GM19452 (cell line): ENCODE results near the gene OGFOD3.
"Not testable (repeated sequence)": the region's sequence is repeated elsewhere in the genome, so short reads cannot be mapped to it uniquely, and the experiment has no call there.

Experiments
- ATAC-seq: cut with Tn5 transposase; IDR thresholded peaks from one replicate; pipeline ENCODE4 v1.9.1; 2021; ENCODE audit not compliant: unreplicated experiment

The OGFOD3 gene

DNA sequence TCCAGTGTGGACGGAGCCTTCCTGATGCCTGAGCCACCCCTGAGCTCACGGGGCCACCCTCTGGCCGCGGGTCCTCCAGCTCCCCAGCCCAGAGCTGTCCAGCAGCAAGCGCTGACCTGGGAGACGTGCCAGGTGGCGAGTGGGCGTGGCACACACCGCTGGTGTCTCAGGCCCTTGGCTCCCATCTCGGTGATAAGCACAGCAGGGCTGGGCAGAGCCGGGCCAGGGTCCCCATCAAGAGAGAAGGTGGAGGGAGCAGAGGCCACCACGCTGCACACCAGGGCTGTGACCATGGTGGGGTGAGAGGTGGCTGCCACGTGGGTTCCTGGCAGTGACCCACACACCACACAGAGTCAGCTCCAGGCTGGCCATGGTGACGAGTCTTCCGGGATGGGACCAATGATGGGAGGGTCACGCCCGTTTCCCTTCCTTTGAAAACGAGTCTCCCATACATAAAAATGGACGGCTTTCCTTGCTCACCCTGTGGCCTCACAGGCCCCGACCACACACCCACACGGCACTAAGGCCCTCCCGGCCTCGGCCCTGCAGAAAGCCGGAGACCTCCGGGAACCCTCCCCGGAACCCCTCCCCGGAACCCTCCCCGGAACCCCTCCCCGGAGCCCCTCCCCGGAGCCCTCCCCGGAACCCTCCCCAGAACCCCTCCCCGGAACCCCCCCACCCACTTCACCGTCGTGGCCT lies 30.0 kb downstream of the OGFOD3 start:
- no peak for ATAC-seq

DNA sequence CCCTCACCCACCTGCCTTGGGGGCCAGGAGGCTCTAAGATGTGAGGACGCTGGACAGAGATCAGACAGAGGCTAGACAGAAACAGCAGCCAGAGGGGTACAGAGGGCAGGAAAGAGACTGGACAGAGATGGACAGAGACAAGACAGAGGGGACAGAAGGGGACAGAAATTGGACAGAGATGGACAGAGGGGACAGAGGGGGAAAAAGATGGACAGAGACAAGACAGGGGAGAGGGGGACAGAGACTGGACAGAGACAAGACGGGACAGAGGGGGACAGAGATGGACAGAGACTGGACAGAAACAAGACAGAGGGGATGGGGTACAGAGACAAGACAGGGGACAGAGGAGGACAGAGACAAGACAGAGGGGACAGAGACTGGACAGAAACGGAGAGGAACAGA lies 30.7 kb downstream of the OGFOD3 start:
- no peak for ATAC-seq

DNA sequence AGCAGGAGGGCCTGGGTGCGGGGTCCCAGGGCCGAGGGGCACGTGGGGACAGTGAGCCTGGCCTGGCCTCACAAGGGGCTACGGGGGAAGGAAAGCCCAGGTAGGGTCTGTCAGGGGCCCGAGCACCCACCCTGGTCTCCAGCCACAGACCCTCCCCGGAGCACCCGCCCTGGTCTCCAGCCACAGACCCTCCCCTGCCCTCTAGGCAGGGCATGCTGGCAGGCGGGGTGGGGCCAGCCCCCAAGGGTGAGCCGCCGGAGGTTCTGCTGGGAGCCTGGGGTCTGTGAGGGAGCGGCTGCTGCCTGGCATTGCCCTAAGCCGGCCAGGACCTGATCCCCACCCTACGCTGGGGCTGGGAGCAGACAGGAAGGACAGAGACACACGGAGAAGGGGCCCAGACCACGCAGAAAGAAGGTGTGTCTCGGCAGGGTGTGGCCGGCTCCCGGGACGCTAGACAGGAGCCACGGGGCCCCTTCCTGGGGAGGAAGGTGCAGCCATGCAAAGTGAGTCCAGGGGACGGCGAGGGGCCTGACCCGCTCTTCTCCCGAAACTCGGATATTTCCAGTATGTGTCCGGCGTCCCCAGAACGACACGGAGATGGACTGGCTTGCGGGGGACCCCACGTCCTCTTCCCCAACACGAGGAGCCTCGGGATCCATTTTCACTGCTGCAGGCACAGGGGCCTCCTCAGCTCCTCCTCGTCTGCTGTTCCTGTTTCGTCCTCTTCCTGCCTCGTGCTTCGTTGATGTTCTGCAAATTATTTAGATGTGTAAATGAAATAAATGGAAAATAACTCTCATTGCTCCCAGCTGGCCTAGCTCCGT lies 31.3 kb downstream of the OGFOD3 start:
- ATAC-seq: no peak

DNA sequence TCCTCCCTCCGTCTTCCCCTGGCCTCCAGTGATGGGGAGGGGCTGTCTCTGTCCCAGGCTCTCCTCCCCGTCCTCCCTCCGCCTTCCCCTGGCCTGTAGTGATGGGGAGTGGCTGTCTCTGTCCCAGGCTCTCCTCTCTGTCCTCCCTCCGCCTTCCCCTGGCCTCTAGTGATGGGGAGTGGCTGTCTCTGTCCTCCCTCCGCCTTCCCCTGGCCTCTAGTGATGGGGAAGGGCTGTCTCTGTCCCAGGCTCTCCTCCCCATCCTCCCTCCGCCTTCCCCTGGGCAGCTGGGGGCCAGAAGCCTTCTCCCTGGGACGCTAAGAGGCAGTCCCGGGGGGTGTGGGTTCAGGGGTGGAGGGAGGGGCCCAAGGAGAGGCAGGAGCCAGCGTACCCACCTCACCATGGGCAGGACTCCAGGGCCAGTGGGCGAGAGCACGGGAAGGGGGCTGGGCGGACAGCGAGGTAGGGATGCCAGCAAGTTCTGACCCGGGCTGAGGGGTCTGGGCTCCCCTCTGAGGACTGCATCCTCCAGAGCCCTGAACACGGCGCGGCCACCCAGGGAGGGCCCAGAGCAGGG lies 32.0 kb downstream of the OGFOD3 start:
- ATAC-seq: no peak

DNA sequence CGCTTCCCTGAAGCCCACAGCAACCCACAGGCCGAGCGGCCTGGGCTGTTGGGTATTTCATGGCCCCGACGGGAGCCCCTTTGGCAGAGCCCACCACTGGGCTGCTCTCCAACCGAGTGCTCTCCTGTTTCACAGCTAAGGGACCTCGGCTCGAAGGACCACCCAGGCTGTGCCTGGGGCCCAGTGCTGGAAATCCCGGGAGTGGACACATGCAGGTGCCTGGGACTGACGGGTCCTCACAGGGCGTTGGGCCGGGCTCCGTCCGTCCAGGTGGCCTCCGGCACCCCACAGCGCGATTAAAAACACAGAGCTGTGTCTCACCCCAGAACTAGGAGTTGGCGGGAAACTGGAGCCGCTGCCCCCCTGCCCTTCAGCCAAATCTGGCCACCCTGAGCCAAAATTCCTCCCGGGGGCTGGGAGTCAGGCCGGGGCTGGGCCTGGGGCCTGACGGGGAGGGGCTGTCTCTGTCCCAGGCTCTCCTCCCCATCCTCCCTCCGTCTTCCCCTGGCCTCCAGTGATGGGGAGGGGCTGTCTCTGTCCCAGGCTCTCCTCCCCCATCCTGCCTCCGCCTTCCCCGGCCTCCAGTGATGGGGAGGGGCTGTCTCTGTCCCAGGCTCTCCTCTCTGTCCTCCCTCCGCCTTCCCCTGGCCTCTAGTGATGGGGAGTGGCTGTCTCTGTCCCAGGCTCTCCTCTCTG lies 32.7 kb downstream of the OGFOD3 start:
- no peak for ATAC-seq

DNA sequence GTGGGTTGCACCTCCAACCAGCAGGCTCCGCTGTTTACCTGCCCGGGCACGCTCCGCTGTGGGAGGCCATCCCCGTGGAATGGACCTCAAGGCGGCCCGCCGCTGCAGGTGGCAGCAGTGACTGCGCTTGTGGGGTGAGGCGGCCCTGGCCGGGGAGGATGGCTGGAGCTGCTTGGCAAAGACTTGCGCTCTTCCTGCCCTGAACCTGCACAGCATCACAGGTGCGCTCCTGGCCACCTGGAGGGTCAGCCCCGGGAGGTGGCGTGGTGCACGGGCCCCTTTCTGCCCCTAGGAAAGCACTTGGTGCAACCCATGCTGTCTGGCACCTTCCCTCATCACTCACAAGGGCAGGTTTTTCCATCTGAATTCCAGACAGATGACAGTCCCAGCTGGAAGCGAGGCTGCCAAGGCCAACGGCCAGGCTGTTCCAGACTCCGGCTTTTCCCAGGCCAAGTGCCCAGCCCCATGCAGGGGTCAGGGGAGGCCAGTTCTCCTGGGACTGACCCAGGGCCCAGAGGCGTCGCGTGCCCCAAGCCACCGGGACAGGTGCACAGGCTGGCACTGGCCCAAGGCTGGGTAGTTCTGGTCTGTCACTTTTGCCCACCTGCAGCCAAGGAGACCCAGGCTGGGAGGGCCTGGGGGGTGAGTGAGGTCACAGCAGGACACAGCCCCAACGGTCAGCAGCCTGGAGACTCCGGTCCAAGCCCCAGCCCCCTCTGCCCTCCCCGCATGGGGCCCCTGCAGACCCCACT lies 33.5 kb downstream of the OGFOD3 start:
- ATAC-seq: no peak

DNA sequence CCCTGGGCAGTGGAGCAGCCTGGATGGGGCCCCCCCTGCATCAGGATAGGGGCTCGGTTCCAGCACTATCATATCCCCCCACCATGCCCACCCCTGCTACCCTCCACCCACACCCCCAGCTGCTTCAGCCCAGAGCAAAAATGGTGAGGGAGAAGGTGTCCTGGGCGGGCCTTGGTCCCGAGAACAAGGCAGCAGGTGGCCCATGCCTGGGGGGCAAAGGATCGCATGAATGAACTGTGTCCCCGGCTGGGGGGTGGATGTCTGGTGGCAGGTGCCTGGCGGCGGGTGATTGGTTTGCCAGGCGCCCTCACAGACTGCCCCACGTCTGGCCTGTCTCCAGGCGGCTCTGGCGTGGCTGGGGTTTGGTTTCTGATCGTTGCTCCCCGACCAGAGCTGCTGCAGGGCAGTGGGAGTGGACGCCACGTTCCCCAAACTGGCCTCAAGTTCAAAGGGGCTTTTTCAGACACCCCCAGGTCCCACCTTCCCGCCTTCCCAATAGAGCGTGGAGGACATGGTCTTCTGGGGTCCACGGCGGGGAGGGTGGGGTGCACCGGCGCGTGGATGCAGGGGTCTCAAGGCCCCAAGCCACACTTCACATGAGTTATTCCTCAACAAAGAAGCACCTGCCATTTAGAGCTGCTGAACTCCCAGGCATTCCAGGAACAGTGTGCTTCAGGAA lies 34.2 kb downstream of the OGFOD3 start:
- ATAC-seq: no peak

DNA sequence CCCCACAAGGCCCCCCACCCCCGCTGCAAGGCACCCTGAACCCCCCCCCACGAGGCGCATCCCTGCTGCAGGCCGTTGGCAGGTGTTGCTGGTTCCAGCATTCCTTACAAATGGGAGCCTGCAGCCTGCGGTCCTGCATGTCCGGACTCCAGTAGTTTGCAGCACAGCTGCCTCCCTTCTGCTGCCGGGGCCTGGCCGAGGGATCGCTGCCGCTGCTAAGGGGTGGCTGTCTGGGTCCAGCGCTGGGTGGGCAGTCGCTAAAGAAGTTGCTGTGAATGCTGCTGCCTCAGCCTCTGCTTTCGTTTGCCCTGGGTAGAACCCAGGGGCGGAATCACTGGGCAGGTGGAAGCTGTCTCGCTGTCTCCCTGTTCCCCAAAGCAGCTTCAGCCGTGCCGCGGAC lies 35.0 kb downstream of the OGFOD3 start:
- ATAC-seq: no peak

DNA sequence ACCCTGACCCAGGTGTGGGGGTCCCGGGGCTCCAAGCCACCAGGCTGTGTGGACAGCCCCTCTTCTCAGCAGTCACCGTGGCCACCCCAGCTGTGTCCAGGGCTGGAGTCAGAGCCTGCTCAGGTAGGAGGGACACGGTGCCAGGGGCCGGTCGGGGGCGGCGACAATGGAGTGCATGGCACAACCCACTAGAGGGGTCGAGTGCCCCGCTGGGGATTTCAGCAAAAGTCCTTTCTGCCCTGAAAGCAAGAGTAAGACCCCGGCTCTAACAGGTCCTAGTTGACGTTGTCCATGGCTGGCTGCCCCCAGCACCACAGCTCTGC lies 35.5 kb downstream of the OGFOD3 start:
- ATAC-seq: no peak

DNA sequence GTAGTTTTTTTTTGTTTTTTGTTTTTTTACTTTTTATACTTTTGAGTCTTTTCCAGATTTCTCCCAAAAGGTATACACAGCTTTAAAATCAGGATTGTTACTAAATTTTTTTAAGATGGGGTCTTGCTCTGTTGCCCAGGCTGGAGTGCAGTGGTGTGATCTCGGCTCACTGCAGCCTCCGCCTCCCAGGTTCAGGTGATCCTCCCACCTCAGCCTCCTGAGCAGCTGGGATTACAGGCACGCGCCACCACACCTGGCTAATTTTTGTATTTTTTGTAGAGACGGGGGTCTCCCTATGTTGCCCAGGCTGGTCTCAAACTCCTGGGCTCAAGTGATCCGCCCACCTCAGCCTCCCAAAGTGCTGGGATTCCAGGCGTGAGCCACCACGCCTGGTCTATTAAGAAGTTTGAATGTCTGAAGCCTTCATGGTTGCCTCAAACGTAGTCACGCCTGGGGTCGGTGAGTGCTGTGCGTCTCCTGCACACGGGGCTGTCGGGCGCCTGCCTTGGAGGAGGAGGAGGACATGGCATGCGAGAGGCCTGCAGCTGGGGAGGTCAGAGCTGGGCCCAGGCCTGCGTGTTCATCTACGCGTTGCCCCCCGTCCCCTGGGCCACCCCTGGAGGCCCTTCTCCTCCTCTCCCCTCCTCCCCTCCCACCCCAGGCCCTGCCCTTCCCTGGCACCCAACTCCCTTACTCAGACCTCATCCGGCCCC lies 36.0 kb downstream of the OGFOD3 start:
- ATAC-seq: not testable (repeated sequence)

DNA sequence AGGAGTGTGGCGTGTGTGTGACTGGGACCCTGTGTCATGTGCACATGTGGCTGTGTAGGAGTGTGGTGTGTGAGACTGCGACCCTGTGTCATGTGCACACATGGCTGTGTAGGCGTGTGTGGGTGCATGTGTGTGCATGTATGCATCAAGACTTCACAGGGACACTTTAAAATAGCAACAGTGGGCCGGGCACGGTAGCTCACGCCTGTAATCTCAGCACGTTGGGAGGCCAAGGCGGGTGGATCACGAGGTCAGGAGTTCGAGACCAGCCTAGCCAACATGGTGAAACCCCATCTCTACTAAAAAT lies 36.7 kb downstream of the OGFOD3 start:
- not testable (repeated sequence) for ATAC-seq

DNA sequence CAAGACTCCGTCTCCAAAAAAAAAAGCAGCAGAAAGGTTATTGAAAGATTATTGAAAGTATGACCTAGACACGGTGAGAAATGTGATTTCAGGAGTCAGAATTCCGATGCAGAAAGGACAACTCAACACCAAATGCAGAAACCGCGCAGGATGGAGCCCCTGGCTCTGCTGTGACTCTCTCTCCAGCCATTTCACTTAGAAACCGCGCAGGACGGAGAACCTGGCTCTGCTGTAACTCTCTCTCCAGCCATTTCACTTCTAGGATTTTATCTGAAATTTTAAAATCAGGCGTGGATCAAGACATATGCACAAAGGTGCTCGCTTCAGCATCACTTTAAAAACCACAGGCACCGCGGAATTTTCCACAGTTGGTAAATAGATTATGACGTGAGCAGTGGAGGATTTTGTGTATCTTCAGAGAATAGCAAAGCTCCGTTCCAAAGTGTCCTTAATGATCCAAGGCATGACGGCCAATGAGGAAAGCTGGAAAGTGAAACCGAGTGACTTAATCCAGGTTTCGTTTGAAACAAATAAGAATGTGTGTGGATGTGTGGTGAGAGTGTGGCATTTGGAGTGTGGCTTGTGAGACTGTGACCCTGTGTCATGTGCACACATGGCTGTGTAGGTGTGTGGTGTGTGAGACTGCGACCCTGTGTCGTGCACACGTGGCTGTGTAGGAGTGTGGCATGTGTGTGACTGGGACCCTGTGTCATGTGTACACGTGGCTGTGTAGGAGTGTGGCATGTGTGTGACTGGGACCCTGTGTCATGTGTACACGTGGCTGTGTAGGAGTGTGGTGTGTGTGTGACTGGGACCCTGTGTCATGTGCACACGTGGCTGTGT lies 37.3 kb downstream of the OGFOD3 start:
- ATAC-seq: no peak

DNA sequence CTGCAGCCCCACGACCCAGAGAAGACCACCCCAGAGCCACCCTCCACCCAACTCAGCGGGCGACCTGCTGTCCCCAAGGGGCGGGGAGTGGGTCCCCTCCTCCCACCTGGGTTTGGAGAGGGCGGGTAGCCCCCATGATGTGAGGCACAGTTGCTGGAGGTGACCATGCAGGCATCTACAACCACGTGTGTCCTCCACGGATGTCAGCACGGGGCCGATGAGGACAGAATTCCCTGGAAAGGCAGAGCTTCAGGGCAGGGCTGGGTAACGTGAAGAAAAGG lies 39.7 kb downstream of the OGFOD3 start:
- ATAC-seq: no peak

DNA sequence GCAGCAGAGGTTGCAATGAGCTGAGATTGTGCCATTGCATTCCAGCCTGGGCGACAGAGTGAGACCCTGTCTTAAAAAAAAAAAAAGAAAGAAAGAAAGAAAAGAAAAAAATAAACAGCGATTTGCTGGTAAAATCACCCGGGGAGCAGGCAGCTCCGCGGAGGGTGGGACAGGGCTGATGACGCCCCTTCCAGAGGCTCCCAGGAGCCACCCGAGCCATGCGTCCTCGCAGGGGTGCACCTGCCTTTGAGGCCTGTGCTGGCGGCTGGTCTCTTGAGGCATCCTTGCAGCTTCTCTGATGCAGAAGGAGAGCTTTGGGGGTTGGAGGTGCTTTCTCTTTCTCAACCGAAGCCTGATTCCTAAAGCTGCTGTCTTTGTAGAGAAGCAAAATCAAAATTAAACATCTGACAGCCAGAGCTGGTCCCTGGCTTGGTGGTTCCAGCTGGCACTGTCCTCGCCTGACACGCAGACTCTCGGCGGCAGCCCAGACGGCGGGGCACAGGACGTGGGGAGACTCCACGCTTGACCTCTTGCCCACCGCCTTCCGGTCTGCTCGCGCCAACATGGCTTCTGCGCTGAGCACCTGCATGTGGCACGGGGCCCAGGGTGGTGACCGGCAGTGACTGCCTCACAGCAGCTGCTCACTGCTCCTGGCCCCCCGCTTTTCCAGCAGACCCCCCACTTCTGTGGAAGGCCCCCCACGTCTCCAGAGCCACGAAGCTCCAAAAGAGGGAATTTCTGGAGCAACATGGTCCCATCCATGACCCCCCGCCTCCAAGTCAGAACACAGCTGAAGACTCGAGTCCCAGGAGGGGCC lies 40.3 kb downstream of the OGFOD3 start:
- no peak for ATAC-seq

DNA sequence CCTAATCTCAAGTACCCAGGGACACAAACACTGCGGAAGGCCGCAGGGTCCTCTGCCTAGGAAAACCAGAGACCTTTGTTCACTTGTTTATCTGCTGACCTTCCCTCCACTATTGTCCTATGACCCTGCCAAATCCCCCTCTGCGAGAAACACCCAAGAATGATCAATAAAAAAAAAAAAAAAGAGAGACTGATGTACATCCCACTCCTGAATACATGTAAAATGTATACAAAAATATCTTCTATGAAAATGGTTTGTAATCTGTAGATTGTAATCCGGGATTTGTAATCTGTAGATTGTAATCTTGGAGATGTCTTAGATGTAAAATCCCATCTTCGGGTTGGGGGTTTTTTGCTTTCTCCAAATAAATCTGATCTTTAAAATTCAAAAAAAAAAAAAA lies 41.1 kb downstream of the OGFOD3 start:
- not testable (repeated sequence) for ATAC-seq

DNA sequence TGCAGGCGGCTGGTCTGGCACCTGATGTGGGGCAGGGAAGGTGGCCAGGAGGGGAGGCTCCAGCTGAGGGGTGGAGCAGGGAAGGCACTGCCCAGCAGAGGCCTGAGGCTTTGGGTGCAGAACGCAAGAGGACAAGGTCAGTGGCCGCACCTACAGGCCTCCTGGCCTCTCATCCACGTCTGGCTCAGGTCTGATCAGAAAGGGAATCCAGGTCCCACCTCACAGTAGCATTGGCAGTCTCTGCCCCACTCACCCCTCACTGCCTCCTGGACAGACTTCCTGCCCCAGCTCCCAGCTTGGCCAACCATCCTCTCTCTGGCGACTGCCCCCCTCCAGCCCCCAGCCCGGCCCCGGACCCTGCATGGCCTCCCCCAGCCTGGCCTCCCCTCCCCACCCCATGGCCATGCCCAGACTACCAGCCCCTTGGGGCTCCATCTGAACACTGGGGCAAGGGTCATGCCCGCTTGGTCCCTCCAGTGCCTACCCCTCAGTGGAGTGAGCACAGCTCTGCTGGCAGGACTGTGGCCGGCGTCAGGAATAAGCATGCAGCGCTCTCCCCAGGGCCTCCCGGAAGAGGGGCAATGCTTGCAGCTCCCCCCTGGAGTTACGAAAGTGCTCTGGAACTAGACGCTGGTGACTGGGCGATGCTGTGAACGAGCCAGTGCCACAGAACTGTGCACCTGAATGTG lies 42.2 kb downstream of the OGFOD3 start:
- ATAC-seq: no peak

DNA sequence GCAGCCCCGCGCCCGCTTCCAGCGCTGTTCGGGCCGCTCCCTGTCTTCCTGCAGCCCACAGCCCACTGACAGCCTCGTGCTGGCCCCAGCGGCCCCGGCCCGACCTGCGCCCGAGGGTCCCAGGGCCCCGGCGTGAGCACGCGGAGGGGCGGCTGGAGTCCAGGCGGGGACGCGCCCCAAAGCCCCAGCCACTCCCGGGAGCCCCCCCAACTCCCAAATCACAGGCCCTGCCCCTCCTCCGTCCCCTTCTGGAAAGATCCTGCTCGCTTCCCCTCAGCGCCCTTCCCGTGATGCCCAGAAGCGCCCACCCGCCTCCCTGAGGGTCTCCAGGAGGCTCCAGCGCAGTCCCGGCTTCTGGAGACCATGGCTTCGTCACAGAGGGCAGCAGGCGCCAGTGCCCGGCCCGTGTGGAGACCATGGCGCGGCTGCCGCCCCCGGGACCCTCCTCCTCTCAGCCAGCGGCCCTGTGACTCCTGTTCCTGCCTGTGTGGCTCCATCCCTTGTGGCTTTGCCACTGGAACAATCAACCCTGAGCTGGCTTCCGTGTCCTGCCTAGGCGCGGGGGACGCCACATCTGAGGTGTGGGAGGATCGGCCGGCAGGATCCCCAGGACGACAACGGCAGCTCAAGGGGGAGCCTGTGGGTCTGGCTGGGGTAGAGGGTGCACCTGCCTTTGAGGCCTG lies 42.9 kb downstream of the OGFOD3 start:
- ATAC-seq: no peak
